Measurements from ENCODE around the gene FBXW8.
"Not testable (repeated sequence)": the region's sequence is repeated elsewhere in the genome, so short reads cannot be mapped to it uniquely, and the experiment has no call there.

The FBXW8 gene

DNA sequence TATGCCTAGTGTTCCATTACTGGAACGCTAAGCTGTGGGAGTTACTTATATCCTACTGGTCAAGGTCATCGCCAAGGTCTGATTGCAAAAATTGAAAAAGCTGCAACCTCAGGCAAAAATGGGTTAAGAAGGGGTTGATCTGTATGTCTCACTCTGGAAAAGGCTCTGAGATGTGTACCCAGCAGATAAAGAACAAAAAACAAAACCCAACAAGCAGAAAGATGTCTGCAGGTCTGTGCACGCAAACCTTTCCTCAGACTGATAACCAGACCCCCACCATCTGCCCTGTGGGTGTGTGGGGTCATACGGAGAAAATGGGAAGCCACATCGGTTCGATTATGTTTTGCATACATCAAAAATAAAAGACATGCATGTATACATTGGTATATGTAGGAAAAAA, 132.1 kb downstream of the FBXW8 start:
- no peak for DNase-seq

DNA sequence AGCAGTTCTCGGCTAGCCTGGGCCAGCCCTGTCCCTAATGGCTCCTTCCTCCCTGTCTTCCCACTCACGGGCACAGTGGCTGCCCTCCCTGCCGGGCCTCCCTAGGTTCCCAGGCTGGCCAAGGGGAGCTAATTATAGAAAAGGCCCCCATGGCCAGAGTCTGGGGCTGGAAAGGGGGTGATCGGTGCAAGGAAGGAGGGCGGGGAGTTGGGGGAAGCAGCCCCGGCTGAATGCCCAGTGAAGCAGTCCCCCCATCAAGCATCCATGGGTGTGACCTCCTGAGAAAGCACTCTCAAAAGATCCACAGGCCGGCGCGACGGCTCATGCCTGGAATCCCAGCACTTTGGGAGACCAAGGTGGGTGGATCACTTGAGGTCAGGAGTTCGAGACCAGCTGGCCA, 133.6 kb downstream of the FBXW8 start:
- no peak for DNase-seq

DNA sequence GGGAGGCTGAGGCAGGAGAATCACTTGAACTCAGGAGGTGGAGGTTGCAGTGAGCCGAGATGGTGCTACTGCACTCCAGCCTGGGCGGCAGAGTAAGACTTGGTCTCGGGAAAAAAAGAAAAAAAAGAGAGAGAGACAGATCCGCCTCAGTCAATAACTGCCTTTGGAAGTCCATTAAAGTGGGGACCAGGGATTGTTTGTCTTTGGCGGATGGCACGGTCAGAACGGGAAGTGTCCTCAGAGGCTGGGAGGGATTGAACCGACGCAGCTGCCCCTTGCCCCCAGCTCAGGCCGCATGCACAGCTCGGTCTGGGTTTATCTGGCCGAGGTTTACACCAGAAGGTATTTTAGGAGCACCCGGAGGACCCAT, 134.0 kb downstream of the FBXW8 start:
- no peak for DNase-seq

DNA sequence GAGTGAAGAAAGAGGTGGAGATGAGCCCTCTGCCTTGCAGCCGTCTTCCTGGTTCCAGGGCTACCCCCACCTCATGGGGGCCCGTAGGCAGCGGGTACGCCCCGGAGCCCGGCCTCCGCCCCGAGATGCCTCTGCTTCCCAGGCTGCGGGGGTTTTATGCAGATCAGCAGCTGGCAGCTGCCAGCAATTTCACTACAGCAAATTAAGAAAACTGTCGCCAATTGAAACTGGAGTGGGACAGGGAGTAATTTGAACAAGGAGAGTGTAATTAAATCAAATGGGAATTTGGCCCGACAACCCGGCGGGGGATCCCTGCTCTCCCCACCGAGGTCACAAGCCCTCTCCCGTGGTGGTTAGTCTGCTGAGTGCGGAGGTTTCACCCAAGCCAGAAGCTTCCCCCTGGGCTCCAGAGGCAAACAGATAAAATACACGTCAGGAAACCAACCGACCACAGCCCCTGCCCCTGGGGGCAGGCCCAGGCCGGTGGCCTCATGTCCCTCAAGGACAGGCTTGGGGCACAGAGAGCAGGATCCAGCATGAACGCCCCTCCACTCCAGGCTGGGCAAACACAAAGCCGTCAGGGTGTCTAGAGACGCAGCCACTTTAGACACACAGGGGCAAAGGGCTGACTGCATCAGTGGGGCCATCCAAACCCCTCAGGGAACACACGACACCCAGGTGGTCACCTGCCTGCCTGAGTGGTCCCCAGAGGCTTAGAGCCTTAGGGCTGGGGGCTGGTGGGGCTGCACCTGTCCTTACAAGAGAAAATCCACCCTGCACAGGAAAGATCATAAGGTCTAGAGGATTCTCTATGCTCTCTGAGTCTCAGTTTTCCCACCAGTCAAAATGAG, 134.6 kb downstream of the FBXW8 start:
- DNase-seq = no peak

DNA sequence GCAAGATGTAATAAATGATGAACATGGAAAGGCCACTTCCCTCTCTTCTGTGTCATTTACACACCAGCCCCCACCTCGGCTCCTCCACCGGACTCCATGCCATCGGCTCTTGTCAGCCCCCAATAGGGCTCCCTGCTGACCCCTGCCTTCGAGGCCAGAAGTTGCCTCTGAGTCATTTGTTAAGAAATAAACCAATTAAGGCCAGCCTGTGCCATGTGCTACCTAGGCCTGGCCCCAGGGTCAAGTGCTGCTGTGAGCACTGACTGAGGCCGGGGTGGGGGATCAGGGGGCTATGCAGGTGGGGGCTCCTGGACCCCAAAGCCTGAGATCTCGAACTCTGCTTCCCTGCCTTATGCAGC, 135.2 kb downstream of the FBXW8 start:
- DNase-seq = no peak

DNA sequence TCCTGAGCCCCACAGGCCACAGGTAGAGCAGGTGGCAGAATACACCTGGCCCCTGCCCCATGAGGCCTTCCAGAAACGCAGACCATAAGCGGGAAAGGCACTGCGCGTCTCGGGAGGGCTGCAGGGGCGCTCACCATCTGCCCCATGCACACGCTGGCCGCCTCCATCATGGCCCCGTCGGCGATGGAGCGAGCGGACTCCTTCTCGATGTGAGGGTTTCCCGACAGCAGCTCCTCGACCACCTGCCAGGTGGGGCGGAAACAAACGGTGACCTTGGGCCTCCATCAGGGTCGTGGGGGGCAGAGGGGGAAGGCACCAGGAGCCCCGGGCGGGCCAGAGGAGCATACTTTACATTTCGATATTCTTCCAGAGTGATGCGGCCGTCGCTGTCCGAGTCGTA, 135.7 kb downstream of the FBXW8 start:
- no peak for DNase-seq

DNA sequence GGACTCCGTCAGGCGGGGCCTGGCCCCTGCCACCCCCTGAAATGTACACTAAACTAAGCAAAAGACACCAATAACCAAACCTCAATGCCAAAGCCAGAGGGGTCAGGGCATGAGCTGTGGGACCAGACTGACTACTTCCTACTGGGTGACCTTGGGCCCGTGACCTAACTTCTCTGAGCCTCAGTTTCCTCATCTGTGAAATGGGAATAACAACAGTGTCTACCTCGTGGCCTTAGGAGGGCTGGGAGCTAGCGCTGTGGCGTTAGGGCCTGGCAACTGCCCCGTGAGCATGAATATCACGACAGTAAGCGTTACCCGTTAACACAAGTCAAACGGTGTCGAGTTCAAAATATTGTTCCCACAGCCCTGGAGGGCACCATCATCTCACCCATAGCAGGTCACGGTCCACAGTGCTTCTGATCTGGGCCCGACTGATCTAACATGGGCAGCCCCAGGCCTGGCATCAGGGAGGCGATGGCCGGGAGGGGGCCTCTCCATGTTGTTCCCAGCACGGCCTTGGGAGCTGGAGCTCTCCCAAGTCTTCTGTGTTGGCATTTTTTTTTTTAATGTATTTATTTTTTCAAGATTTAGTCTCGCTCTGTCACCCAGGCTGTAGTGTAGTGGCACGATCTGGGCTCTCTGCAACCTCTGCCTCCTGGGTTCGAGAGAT, 136.2 kb downstream of the FBXW8 start:
- no peak for DNase-seq

DNA sequence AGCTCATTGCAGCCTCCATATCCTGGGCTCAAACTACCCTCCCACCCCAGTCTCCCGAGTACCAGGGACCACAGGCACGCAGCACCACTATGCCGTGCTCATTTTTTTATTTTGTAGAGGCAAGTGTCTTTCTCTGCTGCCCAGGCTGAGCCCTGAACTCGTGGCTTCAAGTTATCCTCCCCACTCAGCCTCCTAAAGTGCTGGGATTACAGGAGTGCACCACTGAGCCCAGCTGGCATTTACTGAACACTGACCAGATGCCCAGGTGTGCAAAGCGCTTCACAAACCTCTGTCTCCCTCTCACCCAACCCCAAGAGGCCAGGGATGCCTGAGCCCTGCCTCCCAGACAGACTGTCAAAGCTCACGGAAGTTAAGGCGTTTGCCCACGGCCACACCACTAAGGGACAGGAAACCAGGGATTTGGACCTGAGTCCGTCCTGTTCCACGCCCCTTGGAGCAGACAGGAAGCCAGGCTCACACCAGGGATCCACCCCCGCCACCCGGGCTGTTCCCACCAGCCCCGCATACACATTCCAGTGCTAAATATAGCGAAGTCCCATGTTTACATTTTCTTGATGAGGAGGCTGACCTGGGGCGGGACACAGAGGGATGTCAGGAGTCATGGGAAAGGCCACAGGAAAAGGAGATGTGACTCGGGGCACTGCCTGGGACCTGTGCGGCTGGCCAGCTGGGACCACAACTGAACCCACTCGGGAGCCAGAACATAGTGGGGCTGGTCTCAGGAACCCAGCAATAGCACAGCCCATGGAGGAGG, 137.2 kb downstream of the FBXW8 start:
- peak; percentile 6 for DNase-seq

DNA sequence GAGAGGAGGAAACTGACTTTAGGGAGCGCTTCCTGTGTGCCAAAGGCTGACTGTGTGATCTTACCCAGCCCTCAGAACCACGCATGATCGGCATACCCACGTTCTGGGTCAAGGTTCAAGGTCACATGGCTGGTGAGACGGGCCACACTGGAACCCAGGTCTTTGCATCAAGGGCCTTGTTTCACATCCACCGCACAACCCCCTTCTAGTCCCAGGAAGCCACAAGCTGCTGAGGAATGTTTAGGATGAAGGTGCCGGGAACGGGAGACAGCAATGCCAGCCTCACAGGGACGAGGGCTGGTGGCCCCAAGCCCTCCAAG, 137.8 kb downstream of the FBXW8 start:
- DNase-seq = no peak

DNA sequence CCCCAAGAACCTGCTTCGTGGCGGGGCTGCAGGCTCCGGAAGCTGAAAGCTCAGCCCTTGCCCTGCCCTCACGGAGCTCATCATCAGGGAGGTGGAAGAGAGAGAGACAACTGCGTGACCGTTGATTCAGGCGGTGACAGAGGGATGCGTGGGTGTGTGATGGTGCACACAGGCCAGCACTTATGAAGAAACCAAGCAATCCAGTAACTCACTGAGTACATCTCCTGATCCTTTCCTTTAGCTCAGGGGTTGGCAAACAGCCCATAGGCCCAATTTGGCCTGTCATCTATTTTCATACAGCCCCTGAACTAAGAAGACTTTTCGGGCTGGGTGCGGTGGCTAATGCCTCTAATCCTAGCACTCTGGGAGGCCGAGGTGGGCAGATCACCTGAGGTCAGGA, 138.5 kb downstream of the FBXW8 start:
- no peak for DNase-seq

DNA sequence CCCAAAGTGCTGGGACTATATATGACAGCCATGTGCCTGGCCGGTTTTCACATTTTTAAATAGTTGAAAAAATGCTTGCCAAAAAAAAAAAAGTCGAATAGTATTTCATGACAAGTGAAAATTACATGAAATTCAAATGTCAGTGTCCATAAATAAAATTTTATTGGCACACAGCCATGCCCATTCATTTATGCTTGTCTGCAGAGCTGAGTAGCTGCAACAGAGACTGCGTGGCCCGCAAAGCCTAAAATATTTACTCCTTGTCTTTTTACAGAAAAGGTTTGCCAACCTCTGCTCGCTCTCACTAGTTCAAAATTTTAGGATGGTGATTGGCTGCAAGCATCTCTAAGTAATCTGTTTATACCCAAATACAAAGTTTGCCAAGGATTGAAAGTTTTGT, 139.3 kb downstream of the FBXW8 start:
- DNase-seq = no peak

DNA sequence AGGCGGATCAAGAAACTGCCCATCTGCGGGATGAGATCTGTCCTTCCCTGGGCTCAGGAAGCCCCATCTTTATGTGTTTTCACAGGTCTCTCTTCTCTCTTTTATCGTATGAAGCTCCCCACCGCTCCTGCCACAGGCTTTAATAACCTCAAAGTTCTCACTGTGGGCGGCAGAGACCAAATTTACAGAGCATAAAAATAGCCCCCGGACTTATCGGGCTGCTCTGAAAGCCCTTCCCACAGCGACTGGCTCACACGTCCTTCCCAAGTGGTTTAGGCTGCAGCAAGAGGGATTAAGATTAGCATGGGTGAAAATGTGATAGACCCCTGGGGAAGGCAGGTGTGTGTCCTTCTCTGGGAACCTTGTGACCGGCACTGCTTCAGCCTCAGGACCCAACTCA, 140.6 kb downstream of the FBXW8 start:
- no peak for DNase-seq

DNA sequence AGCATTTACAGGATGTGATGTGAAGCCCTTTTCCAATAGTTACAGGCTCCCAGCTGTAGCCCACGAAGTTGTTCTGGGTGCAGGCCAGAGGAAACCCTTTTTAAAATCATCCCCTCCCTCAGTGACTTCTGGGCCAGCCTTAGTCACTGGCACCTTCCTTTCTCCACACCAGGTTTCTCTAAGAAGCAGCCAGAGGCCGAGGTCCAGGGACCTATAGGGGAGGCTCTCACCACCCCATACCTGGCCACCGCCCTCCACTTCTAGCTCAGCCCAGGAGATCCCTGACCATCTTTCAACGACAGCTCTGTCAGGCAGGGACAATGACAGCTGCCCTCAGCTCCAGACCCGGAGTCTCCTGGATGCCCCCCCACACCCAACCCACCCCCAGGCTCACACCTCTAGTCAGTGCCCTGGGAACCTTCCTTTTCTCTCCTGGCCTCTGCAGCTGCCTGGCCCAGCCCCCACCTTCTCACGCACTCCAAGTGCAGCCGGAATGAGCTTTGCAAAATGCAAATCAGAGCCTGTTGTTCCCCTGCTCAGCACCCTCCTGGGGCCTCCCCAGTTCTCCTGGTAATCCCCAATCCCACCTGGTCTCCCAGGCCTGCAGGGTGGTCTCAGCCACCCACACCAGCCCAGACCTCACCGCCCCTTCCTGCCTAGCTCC, 141.8 kb downstream of the FBXW8 start:
- DNase-seq = no peak

DNA sequence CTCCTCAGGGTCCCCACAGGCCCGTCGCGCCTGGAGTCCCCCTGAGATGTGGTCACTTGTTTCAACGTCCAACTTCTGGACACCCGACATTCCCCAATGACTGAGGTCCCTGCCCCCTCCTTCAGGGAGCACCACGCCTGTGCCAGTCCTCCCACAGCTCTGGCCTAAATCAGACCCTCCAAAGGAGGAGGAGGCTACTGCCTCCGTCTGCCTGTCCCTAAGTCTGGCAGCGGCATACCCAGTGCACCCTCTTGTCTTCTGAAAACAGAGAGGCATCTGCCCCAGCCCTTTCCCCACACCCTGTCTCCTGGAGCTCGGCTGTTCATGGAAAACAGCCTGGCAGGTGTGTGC, 142.3 kb downstream of the FBXW8 start:
- no peak for DNase-seq

DNA sequence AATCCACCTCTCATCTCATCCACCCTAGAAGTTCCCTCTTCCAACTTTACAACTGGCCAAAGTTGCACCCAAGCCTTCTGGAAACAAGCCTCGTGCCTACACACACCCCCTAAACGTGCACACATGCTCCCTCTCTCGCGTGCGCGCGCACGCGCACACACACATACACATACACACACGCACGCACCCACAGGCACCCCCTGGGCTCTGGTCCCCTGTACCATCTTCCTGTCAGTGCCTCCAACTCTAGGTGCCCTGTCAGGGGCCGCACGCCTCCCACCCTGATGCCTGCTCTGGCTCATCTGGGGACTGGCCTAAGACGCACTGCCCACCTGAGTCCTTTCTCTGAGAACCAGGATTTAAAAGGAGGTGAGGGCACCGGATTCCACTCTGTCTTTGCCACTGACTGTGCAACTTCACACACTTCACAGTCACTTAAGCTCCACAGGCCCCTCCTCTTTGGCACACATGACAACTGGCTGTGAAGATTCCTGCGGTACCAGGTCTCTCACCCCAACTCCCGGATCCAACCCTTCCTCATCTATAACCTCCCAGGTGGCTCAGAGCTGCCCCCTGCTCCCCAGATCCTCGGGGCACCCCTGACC, 142.9 kb downstream of the FBXW8 start:
- no peak for DNase-seq

DNA sequence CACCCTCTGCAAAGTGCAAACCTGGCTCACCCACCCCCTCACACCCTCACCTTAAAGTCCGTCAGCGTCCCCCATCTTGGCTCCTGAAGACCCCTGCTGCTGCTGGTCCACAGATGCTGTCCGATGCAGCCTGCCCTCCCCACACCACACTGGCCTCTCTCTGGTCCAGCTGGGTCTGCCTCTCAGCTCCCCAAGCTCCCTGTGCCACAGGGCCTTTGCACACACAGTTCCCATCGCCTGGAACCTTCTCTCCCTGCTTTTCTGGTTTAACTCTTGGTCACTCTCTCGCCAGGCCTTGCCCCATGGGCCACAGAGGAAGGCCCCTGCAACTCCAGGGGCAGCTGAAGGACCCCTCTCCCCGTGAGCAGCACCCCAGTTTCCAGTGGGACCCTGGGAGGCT, 143.5 kb downstream of the FBXW8 start:
- no peak for DNase-seq

DNA sequence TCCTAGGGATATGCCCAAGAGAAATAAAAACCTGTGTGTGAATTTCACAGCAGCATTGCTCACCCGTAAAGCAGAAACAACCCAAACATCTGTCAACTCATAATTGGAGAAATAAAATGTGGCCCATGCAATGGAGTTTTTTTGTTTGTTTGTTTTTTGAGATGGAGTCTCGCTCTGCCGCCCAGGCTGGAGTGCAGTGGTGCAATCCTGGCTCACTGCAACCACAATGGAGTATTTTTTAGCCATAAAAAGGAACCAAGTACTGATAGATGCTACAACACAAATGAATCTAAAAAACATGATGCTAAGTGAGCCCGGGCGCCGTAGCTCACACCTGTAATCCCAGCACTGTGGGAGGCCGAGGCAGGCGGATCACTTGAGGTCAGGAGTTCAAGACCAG, 146.9 kb downstream of the FBXW8 start:
- DNase-seq = not testable (repeated sequence)

DNA sequence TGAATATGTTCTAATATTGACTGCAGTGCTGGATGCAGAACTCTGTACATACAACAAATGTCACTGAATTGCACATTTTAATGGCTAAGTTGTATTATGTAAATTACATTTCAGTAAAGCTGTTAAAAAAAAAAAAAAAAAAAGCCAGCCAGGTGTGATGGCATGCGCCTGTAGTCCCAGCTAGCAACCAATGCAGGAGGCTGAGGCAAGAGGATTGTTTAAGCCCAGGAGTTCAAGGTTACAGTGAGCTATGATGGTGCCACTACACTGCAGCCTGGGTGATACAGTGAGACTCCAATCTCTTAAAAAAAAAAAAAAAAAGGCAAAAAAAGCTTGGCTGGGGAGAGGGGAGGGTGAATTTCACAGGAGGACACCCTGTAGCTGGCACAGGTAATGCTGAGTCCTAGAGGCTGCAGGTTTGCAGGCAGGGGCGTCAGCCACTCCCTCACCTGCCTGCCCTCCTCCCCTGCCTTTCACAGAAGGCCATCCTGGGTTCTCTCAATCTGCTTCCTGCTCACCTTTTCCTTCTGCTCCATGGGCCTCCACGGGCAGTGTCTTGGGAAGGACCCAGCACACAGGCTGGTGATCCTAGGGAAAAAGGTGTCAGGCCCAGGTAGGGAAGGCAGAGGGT, 147.8 kb downstream of the FBXW8 start:
- no peak for DNase-seq

DNA sequence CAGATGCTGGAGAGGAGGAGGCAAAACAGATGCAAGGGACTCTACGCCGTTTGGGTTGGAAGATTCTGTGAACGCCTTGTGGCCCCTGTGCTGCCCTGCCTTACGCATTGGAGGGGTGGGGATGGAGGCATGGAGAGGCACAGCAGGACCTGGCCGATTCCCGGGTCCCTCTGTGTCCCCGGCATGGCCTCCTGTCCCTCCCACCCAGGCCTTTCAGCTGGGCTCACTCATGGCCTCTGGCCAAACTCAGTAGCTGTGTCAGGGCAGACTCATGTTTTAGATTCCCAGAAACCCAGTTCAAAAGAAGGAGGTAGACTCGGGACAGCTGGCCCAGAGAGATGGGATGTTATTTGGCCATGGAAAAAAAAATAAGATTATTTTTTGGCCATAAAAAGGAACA, 148.4 kb downstream of the FBXW8 start:
- no peak for DNase-seq

DNA sequence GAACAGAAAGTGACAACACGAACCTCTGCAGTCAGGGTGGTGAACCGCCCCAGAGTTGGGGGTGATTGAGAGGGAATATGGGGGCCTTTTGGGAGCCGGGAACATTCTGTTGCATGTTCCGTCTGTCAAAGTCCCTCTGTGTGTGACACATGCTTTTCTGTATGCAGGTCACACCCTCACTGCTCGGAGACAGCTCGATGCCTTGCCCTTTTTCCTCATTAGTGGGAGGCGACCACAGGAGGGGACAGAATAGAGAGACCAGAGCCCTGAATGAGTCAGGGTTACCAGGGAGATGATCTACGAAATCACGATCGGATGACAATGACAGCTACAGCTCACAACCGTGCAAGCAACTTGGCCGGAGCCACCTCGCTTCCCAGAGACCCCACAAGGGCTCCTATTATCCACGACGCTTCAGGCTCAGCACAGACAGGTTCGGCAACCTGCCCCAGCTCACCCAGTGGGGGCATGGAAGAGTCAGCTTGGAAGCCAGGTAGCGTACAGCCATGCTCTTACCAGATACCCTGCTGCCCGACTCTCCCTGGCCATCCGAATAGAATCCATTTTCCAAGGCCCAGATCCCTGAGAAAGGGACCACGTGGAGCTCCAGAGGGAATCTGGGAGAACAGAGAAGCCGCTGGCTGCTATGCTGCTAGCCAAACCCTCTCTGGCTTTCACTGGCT, 149.6 kb downstream of the FBXW8 start:
- DNase-seq = no peak

DNA sequence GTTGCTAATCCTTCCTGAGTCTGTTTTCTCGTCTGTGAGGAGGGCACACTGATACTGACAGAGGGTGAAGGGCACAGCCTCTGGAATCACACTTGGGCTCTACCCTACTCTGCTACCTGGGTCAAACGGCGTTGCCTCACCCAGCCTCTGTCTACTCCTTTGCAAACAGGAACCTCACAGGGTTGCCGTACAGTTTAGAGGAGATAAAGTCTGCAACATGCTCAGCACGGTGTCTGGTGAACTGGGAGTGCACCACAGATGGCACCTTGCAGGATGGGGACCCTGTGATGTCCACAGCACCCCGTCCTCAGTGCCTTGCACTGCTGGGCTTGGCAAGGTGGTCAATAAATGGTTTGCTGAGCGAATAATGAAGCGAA, 150.2 kb downstream of the FBXW8 start:
- no peak for DNase-seq

DNA sequence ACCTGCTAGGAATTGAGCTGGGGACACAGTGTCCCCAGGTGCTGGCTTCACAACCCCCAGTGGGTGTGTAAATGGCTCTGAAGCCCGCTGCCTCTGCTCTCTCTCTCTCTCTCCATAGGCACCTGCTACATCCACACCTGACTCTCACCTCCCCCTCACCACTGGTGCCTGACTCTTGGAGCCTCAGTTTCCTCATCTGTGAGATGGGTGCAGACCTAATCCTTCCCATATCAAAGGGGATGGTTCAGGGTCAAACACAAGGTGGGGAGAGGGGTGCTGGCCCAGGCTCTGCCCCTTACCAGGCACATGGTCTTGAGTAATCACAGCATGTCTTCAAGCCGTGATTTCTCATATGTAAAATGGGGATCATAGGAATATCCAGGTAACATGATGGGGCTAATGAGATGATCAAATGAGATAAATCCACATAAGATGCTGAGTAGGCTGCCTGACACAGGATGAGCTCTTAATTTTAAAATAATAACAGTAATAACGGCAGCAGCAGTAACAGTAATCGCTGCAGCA, 150.9 kb downstream of the FBXW8 start:
- no peak for DNase-seq
